SHP77 (cell line): Measurements from ENCODE around the gene ANKRD45.
"Not testable (repeated sequence)": the region's sequence is repeated elsewhere in the genome, so short reads cannot be mapped to it uniquely, and the experiment has no call there.

Experiments
- DNase-seq, 2 experiments: peaks; one replicate each; lab custom pipeline; 2025; lab: John Stamatoyannopoulos, UW

The ANKRD45 gene

GRCh38 chr1:173669491-173669941 is at the start of gene ANKRD45:
ANKRD45 (minus strand) TSS chr1:173669851; CDS start chr1:173659418, 10,433 bp downstream.
- DNase-seq, result no peak

- no peak for DNase-seq
Observed at GRCh38 chr1:173717238-173717637, 47.6 kb upstream of the ANKRD45 start.

GRCh38 chr1:173715538-173715844 is 45.8 kb upstream of the ANKRD45 start:
- DNase-seq, result no peak

- DNase-seq, result peak; percentile 81 to 84
Observed at GRCh38 chr1:173714759-173715537, 45.3 kb upstream of the ANKRD45 start, which contains the start of gene KLHL20. KLHL20 (plus strand) TSS chr1:173714981; CDS start chr1:173716044, 1,063 bp downstream.

- DNase-seq, result no peak
Observed at GRCh38 chr1:173714441-173714758, 44.7 kb upstream of the ANKRD45 start.

GRCh38 chr1:173708787-173709186 is 39.1 kb upstream of the ANKRD45 start:
- DNase-seq, result no peak

GRCh38 chr1:173705117-173705516 is 35.5 kb upstream of the ANKRD45 start:
- no peak for DNase-seq

- DNase-seq, result no peak
Observed at GRCh38 chr1:173702736-173703135, 33.1 kb upstream of the ANKRD45 start.

- not testable (repeated sequence) for DNase-seq
Observed at GRCh38 chr1:173701299-173701698, 31.6 kb upstream of the ANKRD45 start.

- DNase-seq, result no peak
Observed at GRCh38 chr1:173693238-173693637, 23.6 kb upstream of the ANKRD45 start.

GRCh38 chr1:173688300-173688699 is 18.6 kb upstream of the ANKRD45 start:
- no peak for DNase-seq

GRCh38 chr1:173685121-173685520 is 15.5 kb upstream of the ANKRD45 start:
- DNase-seq, result not testable (repeated sequence)

GRCh38 chr1:173683838-173684237 is 14.2 kb upstream of the ANKRD45 start:
- not testable (repeated sequence) for DNase-seq

GRCh38 chr1:173682184-173682583 is 12.5 kb upstream of the ANKRD45 start:
- no peak for DNase-seq

- not testable (repeated sequence) for DNase-seq
Observed at GRCh38 chr1:173680152-173680551, 10.5 kb upstream of the ANKRD45 start.

- DNase-seq, result not testable (repeated sequence)
Observed at GRCh38 chr1:173674496-173674895, 4.8 kb upstream of the ANKRD45 start.

GRCh38 chr1:173666646-173667045 is 3.0 kb downstream of the ANKRD45 start:
- DNase-seq, result no peak

GRCh38 chr1:173663159-173663558 is 6.5 kb downstream of the ANKRD45 start:
- DNase-seq, result no peak

- DNase-seq, result no peak
Observed at GRCh38 chr1:173661763-173662162, 7.9 kb downstream of the ANKRD45 start.

- no peak for DNase-seq
Observed at GRCh38 chr1:173661271-173661670, 8.4 kb downstream of the ANKRD45 start.

- no peak for DNase-seq
Observed at GRCh38 chr1:173660306-173660705, 9.3 kb downstream of the ANKRD45 start.

- no peak for DNase-seq
Observed at GRCh38 chr1:173648880-173649605, 20.6 kb downstream of the ANKRD45 start.

- no peak for DNase-seq
Observed at GRCh38 chr1:173646656-173647055, 23.0 kb downstream of the ANKRD45 start.
